GM18508 (cell line): ENCODE data around the gene HSD11B1L.

ENCODE experiments used
- ATAC-seq: cut with Tn5 transposase; IDR thresholded peaks from one replicate; pipeline ENCODE4 v1.9.1; 2021; ENCODE audit warnings: moderate number of reproducible peaks; ENCODE audit not compliant: insufficient read depth, unreplicated experiment

The HSD11B1L gene

GRCh38 chr19:5666921-5667610, 13.8 kb upstream of the HSD11B1L start:
- ATAC-seq: no peak

GRCh38 chr19:5667751-5668271, 13.0 kb upstream of the HSD11B1L start:
- no peak for ATAC-seq

- ATAC-seq: no peak
Measured at GRCh38 chr19:5669212-5669611, 11.6 kb upstream of the HSD11B1L start.

DNA sequence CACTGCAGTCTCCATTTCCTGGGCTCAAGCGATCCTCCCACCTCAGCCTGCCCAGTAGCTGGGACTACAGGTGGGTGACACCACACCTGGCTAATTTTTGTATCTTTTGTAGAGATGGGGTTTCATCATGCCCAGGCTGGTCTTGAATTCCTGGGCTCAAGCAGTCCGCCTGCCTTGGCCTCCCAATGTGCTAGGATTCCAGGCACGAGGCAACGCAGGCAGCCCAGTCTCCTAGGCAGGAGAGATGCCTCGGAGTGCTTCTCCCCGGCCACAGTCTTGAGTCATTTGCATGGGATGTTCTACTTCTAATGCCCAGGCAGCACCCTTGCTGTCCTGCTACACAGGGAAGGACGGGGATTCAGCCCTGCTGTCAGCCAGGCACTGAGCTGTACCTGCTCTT, 9.2 kb upstream of the HSD11B1L start:
- ATAC-seq: no peak

- no peak for ATAC-seq
Measured at GRCh38 chr19:5672708-5673459, 7.9 kb upstream of the HSD11B1L start.

DNA sequence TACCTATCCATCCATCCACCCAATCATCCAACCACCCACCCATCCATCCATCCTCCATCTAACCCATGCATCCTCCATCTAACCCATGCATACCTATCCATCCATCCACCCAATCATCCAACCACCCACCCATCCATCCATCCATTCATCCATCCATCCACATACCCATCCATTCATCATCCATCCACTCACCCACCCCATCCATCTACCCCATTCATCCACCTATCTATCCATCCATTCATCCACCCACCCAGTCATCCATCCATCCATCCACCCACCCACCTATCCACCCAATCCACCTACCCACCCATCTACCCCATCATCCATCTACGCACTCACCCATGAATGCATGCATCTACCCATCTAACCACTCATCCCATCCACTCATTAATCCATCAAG, 7.1 kb upstream of the HSD11B1L start:
- ATAC-seq: no peak

DNA sequence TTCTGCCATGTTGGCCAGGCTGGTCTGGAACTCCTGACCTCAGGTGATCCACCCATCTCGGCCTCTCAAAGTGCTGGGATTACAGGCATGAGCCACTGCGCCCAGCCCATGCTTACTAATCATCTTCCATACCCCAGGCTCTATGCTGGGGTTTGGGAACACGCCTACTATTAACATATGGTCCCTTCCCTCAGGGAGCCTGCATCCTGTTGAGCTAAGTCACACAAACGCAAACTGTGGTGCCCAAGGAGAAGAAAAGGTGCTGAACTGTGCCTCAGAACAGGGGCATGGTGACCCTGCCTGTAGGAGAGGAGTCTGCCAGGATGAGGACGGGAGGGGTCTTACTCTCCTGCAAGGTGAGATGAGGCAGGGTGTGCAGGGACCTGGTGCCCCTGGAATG, 6.1 kb upstream of the HSD11B1L start:
- no peak for ATAC-seq

DNA sequence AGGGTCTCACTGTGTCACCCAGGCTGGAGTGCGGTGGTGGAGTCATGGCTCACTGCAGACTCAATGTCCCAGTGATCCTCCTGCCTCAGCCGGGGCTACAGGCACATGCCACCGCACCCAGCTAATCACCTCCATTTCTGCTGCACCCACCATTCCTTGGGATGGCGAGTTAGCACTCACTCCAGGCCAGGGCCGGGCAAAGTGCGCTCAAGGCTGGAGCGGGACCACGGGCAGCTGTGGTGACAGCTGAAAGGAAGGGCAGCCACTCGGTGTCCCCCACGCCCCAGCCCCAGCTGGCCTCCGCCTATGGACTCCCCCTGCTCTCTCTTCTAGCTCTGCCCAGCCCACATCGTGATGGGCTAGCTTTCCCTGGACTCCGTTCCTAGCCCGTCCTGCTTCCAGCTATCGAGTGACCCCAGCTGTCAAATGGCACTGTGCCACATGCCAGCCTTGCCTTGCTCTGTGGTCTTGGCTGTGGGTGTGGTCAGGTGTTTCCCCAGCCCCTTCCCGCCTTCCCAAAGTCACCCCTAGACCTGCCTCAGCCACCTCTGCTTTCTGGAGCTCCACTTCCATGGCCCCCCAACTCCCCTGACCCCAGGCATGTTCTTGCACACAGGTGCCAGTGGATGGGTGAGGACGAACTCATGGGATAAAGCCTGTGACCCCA, 4.6 kb upstream of the HSD11B1L start:
- ATAC-seq: no peak

DNA sequence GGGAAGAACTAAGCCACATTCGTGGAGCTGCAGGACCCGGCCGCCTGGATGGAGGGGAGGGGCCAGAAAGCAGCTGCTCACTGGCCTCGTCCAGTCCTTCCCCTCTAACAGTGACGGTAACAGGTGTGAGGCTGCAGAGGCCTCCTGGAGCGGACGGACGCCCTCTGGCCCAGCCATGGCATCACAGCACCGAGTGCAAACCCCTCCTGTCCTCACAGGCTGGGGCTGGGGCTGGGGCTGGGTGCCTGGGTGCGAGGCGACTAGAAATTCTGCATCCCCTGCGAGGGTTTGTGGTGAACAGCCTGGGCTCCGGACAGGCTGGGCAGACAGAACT, 4.1 kb upstream of the HSD11B1L start:
- no peak for ATAC-seq

- no peak for ATAC-seq
Measured at GRCh38 chr19:5677136-5677535, 3.7 kb upstream of the HSD11B1L start.

GRCh38 chr19:5677580-5677979, 3.2 kb upstream of the HSD11B1L start:
- no peak for ATAC-seq

DNA sequence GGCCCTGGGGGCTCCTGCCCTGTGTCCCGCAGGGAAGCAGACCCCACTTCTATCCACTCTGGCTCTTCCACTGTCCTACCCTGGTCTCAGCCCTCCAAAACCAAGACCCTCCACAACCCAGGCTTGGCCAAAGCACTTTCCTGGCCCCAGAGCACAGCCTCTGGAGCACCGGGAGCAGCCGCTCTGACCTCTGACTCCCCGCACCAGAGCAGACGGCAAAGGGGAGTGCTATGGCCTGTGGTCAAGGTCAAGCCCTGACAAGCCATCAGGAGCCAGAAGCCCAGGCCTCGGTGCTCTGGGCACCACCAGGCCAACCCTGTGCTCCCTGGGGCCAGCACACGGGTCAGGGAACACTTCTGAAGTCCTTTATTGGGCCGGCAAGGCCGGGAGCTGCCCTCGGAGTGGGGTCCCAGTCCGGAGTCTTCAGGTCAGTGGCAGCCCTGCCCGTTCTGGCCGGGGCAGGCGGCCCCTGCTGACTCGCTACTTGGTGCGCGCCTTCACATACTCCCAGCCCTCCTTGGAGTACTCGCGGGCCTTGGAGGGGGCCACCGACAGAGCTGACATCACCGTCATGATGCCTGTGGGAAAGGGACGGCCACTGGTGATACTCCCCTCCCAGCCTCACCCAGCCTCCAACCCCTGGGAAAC, 2.6 kb upstream of the HSD11B1L start:
- ATAC-seq: no peak

DNA sequence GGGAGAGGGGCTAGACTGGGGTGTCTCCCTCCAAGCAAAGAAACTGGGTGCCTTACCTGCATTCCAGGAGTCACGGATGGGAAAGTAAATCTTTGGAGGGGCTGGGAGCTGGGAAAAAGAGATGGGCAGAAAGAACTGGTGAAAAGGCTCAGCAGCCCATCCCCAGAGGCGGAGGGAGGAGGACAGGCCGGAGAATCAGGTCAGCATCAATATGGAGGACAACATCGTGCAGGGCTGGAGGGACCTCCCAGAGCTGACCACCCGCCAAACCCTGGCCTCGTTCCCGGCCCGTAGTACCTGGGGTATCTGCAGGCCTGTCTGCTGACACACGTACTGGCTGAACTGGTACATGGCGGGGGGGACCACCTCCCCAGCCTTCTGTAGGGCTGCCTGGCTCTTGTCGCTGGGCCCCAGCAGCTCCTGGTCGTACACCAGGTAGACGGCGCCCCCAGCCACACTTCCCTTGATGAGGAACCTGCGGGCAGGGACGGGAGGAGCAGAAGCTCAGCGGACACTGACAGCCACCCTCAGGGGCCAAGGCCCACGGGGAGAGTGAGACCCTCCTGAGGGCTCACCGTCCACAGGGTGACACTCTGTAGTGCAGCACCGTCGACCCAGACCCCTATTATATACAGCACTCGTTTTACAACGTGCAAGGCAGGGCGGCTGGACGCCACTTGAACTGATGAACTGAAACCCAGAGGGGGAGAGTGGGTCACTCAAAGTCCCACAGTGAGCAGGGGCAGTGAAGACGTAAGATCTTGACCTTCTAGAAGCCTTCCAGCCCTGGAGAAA, 1.3 kb upstream of the HSD11B1L start:
- no peak for ATAC-seq

DNA sequence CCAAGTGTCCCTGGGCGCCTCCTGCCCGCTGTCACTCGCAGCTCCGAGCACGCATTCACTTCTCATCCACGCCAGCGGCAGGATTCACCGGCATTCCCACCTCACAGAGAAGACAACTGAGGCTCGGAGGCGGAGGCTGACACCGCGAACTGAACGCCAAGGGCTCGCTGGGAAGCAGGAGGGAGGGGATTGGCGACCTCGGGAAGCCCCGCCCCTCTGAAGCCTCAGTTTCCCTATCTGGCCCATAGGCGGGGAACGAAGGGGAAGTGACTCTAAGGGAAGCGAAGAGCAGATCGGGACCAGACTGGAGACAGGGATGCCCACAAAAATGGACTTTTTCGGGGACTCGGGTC, 767 bp upstream of the HSD11B1L start:
- no peak for ATAC-seq

DNA sequence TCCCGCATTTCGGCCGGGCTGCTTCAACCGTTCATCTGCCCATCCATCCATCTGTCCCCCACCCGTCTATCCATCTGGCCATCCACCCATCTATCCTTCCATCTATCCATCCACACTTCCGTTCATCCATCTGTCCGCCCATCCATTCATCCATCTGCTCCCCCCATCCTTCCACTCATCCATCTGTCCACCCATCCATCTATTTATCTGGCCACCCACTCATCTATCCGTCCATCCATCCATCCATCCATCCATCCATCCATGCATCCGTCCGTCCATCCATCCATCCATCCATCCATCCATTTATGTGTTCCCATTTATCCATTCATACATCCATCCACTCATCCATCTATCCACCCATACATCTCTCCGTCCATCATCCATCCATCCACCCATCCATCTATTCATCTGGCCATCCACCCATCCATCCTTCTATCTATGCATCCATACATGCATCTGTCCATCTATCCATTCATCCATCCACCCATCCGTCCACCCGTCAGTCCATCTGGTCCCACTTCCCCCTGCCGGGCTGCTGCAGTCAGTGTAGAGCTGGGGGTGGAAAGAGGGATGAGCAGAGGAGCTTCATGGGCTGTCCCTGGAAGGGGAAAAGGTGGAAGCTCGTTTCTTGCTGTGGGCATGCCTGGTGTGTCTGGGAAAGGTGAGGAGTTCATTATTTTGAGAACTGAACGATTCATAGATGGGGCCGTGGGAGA, 722 bp downstream of the HSD11B1L start:
- no peak for ATAC-seq

DNA sequence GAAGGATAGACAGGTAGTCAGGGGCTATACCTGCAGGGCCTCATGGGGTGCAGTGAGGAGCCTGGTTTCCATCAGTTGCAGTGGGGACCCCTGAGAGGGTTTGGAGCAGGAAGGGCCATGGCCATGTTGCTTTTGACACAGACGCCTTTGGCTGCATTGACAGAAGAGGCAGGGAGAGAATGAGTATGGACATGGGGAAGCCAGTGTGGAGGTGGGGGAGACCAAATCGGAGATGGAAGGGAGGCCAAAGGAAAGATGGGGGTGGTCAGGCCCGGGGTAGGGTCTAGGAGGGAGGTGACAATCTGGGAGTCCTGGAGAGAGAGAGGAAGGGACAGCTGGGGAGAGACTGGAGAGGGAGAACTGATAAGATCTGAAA, 1.3 kb downstream of the HSD11B1L start:
- no peak for ATAC-seq

DNA sequence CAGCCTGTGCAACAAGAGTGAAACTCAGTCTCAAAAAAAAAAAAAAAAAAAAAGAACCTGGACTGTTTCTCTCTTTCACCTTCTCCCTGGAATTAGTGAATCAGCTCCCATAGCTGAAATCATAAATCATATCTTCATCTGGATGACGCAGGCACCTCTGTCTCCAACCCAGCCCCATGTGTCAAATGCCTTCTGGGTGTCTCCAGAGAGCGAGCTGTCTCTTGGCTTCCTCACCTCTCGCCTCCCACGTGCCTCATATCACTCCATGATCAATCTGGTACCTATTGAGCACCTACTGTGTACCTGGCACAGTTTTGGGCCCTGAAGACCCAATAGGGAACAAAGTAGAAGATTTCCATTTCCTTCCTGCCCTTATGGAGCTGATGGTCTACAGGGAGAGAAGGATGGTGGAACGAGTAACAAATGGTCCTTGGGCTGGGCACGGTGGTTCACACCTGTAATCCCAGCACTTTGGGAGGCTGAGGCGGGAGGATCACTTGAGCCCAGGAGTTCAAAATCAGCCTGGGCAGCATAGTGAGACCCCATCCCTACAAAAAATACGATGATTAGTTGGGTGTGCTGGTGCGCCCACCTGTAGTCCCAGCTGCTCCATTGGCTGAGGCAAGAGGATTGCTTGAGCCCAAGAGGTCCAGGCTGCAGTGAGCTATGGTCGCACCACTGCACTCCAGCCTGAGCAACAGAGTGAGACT, 2.5 kb downstream of the HSD11B1L start:
- ATAC-seq: no peak

- no peak for ATAC-seq
Measured at GRCh38 chr19:5684694-5685430, 4.0 kb downstream of the HSD11B1L start.

DNA sequence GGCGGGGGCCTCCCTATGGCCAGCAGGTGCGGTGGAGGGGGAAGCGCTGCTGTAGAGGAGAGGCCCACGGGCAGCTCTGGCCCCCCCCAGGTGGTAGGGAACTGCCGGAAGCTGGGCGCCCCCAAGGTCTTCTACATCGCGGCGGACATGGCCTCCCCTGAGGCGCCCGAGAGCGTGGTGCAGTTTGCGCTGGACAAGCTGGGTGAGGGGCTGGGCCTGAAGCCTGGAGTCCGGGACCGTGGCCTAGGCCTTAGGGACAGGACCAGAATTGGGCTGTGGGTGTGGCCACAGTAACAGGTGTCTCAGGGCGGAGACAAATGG, 5.5 kb downstream of the HSD11B1L start:
- no peak for ATAC-seq
